Measurements from ENCODE around the gene CCDC54. TPM values are rescaled to one million over a fixed set of nuclear protein-coding genes. Genes with fewer than 3 reads are reported as not detected.

Gene CCDC54
- polyA plus RNA-seq, 4 donors, result 0.12 to 0.16 (median 0.14) TPM; not detected in 1

GRCh38 chr3:107387555-107387954, 10.3 kb downstream of the CCDC54 start:
- DNase-seq (ENCODE audit: low read depth in 4 of 4, low spot score in 3 of 4), result no peak

DNA sequence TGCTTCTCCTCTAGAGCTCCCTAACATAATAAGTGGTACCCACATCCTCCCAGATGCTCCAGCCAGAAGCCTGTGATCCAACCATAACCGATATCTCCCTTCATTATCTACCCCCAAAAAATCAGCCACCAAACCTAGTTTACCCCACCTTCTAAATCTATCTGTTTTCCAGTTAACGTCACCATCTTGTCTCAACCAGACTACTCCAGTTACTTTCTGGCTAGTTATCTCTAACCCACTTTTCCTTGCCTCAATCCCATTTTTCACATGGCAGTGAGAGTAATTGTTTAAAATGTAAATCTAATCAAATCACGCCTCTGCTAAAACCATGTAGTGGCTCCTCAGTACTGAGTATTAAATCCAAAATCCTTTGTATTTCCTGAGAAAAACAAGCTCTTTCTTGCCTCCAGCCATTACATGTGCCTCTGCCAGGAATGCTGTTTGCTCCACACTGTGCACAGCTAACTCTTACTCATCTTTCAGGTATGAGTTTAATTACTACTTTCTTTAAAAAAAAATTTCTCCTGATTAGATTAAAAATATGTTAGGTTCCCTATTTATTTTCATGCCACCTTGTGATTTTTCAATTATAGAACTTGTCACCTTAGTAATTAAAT, 15.4 kb downstream of the CCDC54 start:
- no peak for DNase-seq (ENCODE audit: low read depth in 4 of 4, low spot score in 3 of 4)

DNA sequence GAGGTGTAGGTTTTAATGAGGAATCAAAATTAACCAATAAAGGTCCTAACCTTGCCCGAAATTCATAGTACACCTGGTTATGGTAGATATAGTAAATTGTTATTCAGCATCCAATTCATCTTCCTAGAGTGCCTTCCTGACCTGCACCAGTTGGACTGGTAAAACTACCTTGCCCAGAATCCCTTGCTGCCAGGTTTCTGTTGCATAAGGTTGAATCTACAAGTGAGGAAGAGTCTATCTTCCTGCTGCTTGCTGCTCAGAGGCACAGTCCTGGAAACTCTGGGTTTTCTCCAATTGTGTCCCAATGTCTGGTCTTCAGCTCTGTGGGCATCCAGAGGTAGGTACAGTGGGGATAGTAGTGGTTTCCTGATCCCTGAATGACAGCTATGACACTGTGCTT, 17.3 kb downstream of the CCDC54 start:
- DNase-seq (ENCODE audit: low read depth in 4 of 4, low spot score in 3 of 4), result no peak

DNA sequence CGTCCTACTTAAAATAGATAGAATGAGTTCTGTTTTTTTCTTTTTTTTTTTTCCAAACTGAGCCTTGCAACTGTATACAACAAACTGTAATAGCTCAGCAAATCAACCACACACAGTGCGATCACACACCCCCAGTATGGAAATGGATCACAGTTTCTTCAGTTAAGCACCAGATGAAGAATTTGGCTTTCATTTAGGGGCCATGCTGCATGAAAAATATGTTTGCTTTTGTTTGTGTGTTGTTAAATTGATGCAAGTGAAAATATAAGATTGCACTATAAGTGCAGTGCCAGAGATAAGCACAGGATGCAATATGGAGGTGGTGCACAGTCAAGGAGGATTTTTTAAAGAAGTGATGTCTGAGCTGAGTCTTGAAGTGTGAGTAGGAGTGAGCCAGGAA, 17.8 kb downstream of the CCDC54 start:
- DNase-seq (ENCODE audit: low read depth in 4 of 4, low spot score in 3 of 4), result no peak

DNA sequence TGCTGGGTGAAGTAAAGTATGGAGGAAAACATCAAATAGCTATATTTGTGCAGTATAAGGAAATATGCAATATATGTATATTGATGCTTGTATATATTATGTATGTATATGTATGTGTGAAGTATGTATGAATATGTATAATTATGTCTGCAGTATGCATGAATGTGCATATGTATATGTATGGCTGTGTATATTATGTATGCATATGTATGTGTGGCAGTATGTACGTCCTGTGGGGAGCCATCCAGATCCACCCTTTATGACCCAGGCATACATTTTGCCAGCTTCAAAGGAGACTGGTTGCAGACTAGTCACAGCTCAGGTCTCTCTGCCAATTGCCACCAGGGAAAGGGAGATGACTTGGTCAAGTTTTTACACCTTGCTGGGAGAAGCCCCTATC, 24.1 kb downstream of the CCDC54 start:
- no peak for DNase-seq (ENCODE audit: low read depth in 4 of 4, low spot score in 3 of 4)

DNA sequence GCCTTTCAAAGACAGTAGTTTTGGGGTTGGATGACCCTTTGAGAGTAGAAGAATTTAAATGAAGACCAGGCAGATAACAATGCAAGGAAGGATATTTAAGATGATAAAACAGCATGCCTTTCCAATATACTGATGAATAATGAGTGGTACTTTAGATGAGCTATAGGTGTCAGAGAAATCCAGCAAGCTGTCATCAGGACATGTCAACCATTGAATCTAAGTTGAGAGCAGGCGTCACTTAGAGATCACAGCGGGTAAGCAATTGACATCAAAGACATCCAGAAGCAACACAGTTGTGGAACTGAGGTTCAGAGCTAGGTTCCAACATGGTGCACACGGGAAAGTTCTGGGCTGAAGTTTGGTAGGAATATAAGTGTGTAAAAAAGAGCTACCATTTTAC, 25.0 kb downstream of the CCDC54 start:
- no peak for DNase-seq (ENCODE audit: low read depth in 4 of 4, low spot score in 3 of 4)

DNA sequence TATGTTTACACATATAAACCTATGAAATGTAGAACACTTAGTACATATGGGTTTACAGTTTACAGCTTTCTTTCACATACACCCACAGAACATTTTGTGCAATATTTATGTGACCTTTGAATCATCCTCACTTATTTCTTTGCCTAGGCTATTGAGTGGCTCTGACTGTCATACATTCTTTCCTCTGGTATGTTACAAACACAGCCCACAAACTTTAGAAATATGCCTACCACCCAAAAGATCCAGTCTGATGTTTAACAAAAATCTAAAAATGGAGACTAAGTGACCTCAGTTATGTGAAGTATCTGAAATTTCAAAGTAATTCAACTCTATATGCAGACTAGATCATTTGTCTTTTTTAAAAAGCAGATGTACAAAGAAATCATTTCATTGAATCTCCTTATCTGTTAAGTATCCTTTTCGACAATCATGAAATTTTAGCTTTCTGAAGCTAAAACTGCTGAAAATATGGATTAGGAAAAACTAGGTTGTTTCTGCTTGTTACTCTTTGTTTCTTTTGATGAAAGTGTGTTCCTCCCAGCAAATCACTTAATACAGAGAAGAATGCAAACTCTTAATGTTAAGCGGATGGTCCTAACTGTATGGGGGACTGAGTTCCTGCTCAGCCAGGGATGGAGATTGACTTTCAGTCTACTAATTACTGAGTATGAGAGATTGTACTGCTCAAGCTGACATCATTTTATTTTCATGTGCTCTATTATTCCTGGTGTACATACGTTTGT, 27.7 kb downstream of the CCDC54 start:
- no peak for DNase-seq (ENCODE audit: low read depth in 4 of 4, low spot score in 3 of 4)

- no peak for DNase-seq (ENCODE audit: low read depth in 4 of 4, low spot score in 3 of 4)
Observed at GRCh38 chr3:107407355-107407754, 30.1 kb downstream of the CCDC54 start.

DNA sequence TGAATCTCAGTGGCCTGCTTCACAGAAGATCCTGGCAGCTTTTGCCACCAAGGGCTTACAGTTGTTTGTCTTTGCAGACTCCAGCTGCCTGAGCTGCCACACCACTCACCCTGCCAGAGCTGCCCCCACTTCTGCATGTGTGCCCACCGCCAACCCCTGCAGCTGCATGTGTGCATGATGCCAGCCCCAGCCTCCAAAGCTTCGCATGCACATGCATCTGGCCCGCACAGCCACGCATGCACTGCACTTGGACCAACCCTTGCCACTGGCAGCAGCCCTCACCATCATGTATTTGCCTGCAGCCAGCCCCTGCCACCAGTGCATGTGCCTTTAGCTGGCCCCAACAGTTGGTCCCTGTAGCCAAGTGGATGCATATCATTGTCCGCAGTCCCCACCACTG, 31.3 kb downstream of the CCDC54 start:
- DNase-seq (ENCODE audit: low read depth in 4 of 4, low spot score in 3 of 4), result no peak

GRCh38 chr3:107409365-107409764, 32.1 kb downstream of the CCDC54 start:
- DNase-seq (ENCODE audit: low read depth in 4 of 4, low spot score in 3 of 4), result no peak

DNA sequence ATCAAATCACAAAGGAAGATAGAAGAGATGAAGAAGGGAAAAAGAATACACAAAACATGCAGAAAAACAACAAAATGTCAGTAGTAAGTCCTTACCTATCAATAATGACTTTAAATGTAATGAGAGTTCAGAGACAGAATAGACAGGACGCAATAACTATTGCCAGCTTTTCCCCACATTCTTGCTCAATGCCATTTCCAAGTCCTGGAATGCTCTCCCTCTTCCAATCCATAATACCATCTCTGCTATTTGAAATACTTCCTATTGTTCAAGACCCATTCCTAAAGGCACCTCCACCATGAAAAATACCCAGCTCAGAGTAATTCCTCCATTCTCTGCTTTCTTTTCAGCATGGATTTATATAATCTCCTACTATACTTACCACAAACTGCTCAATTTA, 33.4 kb downstream of the CCDC54 start:
- DNase-seq (ENCODE audit: low read depth in 4 of 4, low spot score in 3 of 4), result no peak

- DNase-seq (ENCODE audit: low read depth in 4 of 4, low spot score in 3 of 4), result no peak
Observed at GRCh38 chr3:107411056-107411455, 33.8 kb downstream of the CCDC54 start.

DNA sequence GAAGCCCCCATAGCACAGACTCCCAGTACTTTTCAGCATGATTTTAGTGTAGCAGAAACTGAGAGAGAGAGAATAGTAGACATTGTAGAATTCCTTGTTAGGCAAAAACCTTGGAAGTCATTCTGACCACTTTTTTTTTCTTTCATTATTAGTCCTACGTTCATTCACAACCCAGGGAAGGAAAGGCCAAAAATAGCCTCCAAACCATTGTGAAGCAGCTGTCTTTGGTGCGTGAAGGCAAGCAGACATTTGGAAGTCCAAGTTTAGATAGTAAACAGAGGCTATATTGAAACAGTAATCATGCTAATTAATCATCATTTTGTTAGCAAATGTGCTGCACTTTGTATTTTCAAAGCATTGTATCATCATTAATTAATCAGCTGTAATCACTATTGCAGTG, 34.5 kb downstream of the CCDC54 start:
- no peak for DNase-seq (ENCODE audit: low read depth in 4 of 4, low spot score in 3 of 4)

DNA sequence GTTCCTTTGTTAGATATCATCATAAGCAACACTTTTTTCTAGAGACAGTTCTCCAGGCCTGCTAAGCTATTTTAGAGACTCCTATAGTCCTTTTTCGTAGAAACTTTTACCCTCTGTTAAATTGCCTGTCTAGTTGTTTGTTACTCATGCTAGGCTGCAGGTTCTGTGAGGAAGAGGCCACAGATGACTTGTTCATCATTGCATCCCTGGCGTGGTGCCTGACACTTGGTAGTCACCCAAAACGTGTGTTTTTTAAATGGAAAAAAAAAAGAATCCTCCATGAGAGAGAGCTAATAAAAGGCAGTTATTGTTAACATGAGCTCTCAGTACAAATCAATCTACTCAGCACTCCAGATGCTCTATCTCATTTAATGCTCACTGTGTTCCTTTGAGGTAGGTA, 35.1 kb downstream of the CCDC54 start:
- DNase-seq (ENCODE audit: low read depth in 4 of 4, low spot score in 3 of 4), result no peak

DNA sequence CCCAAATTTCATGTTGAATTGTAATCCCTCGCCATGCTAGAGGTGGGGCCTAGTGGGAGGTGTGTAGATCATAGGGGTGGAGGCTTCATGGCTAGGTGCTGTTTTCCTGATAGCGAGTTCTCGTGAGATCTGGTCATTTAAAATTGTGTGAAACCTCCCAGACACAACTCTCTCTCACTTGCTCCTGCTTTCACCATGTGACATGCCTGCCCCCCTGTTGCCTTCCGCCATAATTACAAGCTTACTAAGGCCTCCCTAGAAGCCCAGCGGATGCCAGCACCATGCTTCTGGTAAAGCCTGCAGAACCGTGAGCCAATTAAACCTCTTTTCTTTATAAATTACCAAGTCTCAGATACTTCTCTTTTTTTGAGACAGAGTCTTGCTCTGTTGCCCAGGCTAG, 36.0 kb downstream of the CCDC54 start:
- no peak for DNase-seq (ENCODE audit: low read depth in 4 of 4, low spot score in 3 of 4)

DNA sequence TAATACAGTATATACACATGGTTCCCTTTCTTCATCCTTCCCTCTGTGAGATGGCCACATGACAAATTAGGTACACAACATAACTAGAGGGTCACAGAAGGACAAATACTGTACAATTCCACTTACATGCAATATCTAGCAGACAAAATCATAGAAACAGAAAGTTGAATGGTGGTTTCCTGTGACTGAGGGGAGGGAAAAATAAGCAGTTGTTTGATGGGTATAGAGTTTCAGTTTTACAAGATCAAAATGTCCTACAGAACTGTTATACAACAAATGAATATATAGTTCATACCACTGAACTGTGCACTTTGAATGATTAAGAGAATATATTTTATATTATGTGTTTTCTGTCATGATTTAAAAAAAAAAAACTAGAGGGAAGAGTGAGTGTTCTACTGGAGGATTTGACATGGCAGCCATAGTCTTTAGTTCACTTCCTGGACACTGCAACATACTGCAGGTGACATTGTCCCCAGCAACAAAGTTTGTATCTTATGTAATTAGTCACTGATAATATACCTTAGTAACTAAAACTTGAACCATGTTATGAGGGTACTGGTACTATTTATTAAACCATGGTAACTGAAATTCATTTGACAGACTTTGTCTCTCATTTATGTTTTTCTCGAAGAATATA, 37.2 kb downstream of the CCDC54 start:
- DNase-seq (ENCODE audit: low read depth in 4 of 4, low spot score in 3 of 4), result no peak

GRCh38 chr3:107416138-107416537, 38.9 kb downstream of the CCDC54 start:
- DNase-seq (ENCODE audit: low read depth in 4 of 4, low spot score in 3 of 4), result no peak

DNA sequence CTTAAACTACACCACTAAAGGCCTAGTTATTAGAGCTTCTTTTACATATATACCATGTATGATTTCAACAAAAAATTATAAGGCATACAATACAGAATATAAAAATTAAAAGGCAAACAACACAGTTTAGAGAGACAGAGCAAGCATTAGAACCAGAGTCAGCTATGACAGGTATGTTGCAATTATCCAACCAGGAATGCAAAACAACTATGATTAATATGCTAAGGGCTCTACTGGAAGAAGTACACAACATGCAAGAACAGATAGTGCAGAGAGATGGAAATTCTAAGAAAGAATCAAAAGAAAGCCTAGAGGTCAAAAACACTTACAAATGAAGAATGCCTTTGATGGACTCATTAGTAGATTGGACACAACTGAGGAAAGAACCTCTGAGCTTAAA, 39.6 kb downstream of the CCDC54 start:
- no peak for DNase-seq (ENCODE audit: low read depth in 4 of 4, low spot score in 3 of 4)

DNA sequence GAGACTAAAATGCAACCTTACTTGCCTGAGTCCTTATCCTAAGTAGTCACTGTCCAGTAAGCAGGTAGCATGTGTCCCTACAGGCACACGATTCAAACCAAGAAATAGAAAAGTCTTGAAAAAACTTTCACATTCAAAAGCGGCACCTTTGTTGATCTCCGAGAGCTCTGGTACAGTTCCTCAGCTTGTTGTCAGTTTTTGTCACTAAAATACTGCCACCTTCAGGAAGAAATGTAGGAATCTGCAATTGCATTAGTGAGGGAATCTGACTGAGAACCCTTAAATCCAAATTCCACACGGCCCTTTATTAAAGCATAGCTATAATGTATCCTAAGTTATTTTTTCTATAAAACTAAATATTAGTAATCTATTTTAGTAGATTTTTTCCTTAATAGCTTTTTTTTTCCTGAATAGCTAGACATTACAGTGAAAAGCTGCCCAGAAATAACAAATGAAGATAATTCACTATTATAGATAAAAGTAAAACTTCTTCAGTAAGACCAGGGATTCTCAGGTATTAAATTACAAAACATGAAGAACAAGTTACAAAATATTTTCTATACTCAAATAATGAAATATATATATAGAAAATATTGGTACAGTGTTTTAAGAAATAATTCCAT, 44.0 kb downstream of the CCDC54 start:
- DNase-seq (ENCODE audit: low read depth in 4 of 4, low spot score in 3 of 4), result peak in 2 of 4 donors; percentile 42 to 55

GRCh38 chr3:107421881-107422280, 44.6 kb downstream of the CCDC54 start:
- no peak for DNase-seq (ENCODE audit: low read depth in 4 of 4, low spot score in 3 of 4)

DNA sequence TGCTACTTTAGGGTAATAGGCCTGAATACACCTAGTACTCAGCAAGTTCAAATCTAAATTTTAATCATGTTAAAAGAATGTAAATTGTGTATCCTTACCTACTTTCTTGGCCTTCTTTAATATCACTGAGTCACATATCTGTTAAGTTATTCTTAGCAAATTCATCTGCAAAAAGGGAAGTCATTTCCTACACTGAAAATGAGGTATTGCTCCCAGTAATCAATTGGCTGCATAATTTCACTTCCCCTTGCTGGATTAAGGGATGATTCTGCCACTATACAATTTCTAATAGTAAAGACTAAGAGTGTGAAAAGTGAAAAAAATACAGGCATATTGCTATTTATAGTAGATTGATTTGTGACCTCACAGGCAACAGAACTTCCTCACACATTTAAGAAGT, 47.8 kb downstream of the CCDC54 start:
- DNase-seq (ENCODE audit: low read depth in 4 of 4, low spot score in 3 of 4), result no peak

GRCh38 chr3:107426223-107426622, 49.0 kb downstream of the CCDC54 start:
- DNase-seq (ENCODE audit: low read depth in 4 of 4, low spot score in 3 of 4), result no peak
